HG02973 (cell line): Measurements from ENCODE around the gene OR11H7.
"Not testable (repeated sequence)": the region's sequence is repeated elsewhere in the genome, so short reads cannot be mapped to it uniquely, and the experiment has no call there.

Experiments
- ATAC-seq: cut with Tn5 transposase; IDR thresholded peaks from one replicate; pipeline ENCODE4 v1.9.1; 2021; ENCODE audit warnings: moderate library complexity; ENCODE audit not compliant: unreplicated experiment

The OR11H7 gene

DNA sequence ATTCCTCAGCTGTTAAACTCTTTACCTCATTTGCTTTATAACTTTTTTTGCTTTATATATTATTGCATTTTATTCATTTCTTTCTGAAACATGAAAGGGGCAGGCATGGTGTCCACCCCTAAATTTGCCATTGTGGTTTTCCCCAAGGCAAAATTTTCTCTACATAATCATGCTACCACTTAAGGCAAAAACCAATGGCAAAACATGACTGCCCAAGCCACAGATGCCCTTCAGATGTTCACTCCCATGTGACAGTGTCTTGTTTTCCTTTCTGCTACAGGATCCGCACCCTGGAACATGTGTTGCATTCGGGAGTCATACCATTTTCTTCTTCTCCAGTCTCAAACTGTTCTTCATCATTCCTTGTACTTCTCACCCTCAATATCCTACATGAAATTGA, 48.6 kb downstream of the OR11H7 start:
- no peak for ATAC-seq

DNA sequence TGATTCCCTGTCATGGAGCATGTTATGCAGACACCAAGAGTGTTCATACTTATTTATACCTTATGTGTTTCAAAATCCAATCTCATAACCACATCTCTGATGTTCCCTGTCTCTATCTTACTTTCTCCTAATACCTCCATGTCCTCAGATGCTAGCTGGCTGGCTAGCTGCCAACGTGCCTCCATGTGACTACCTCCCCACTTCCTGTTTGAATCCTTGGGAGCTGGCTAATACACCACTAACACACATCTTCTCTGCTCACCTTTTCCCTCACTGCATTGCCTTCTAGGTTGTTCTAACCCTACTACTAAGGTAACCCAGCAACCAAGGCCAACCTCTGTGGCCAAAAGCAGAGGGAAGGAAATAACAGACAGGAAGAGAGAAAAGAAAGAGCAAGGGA, 49.6 kb downstream of the OR11H7 start:
- no peak for ATAC-seq

DNA sequence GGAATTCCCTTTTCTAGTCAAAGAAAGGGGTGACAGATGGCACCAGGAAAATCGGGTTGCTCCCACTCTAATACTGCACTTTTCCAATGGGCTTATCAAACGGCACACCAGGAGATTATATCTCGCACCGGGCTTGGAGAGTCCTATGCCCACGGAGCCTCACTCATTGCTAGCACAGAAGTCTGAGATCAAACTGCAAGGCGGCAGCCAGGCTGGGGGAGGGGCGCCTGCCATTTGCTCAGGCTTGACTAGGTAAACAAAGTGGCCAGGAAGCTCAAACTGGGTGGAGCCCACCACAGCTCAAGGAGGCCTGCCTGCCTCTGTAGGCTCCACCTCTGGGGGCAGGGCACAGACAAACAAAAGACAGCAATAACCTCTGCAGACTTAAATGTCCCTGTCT, 51.5 kb downstream of the OR11H7 start:
- ATAC-seq, result not testable (repeated sequence)
